Lower leg skin (tissue), 4 donors: ENCODE measurements around the gene OR2F1. TPM values are rescaled to one million over a fixed set of nuclear protein-coding genes. Genes with fewer than 3 reads are reported as not detected.

Source experiments
- DNase-seq, 2 donors: peaks; one replicate each; pipeline ENCODE4 v3.0.0-alpha.2; 2019; ENCODE audit warnings: low spot score in 2 of 2
- H3K4me3 ChIP-seq: fragments of 200-600 bp; sonication (generic); 2 replicates; pipeline ENCODE4 v1.5.1; 2017; ENCODE audit warnings: mild to moderate bottlenecking, low read depth; ENCODE audit not compliant: poor library complexity, severe bottlenecking
- CTCF ChIP-seq, 3 donors: fragments of 450-650 bp; IDR thresholded peaks; one replicate each; pipeline ENCODE4 v1.5.1; 2016; ENCODE audit warnings: antibody characterized with exemption in 3 of 3, mild to moderate bottlenecking in 3 of 3, moderate library complexity in 2 of 3
- POLR2A ChIP-seq, 2 donors: fragments of 450-650 bp; IDR thresholded peaks; one replicate each; pipeline ENCODE4 v1.6.1; 2016 to 2017; ENCODE audit warnings: antibody characterized with exemption in 2 of 2, mild to moderate bottlenecking in 1 of 2, moderate library complexity in 1 of 2
- WGBS, 2 donors: methylation state at CpG; one replicate each; pipeline ENCODE4 v1.1.5; 2018; 5-methylcytosine and 5-hydroxymethylcytosine counted together
- intact Hi-C: fragments of 100-400 bp; cut with DNase I; formaldehyde crosslinking; loops from one replicate; pipeline ENCODE4 v1.15.0; 2023; ENCODE audit warnings: low total_unique reads
- total RNA-seq, 4 donors: library from RNA; depleted of rRNA; stranded (reverse); fragments of >200 nt; gene quantifications; one replicate each; pipeline ENCODE4 v1.1.0, GENCODE V29; 2016

Gene OR2F1
- total RNA-seq, 4 donors from 2014 or later = not detected

DNA sequence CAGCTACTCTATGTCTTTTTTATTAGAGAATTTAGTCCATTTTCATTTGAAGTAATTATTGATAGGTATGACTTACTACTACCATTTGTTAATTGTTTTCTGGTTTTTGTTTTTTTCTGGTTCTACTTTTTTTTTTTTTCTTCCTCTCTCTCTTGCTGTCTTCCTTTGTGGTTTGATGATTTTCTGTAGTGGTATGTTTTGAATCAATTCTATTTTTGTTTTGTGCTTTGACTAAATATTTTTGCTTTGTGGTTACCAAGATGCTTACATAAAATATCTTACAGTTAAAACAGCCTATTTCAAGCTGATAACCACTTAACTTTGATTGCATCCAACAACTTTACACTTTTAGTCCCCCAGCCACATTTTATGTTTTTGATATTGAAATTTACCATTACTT lies 22.9 kb upstream of the OR2F1 start:
- TF ChIP-seq POLR2A (IDR thresholded peaks at IDR 0.05) = no peak
- TF ChIP-seq CTCF (IDR thresholded peaks at IDR 0.05) = no peak
- intact Hi-C loops = no loop called here
- no peak for DNase-seq
- no peak overlapping the region for H3K4me3 ChIP-seq

DNA sequence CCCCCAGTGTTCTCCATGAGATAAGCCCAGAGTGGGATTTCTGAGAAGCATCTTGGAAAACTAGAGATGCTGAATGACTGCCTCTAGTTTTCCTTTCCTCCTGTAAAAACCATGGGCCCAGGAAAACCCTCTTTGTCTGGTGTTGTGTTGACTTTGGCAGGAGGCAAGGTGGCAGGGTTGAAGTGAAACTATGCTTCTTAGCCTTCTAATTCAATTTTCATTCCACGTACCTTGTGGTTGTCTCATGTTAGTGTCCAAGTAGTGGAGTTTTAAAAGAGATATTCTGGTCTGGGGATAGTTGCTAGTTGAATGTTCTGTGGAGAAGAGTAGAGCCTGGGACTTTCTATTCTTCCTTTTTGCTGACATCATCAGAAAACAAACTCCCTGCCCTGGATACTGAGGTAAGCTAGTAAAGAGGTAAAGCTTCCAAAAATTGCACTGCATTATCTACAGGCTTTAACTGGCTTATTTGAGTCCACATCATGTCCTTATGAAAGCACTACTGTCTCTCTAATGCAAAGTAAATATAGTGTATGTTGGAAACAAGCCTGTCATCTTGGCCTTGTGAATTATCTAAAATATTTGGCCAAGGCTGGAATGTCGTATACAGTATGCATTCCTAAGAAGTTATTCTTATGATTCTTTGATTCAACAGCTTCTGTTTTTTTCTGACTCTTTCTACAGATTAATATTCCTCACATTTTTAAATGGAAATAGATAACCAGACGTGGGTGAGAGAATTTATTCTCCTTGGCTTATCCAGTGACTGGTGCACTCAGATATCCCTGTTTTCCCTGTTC lies 19.9 kb upstream of the OR2F1 start, which contains the start of gene OR2F2:
OR2F2 (plus strand) TSS at position 708 of the 800 bp plus-strand sequence; CDS start at position 708, 0 bp downstream.
- WGBS, 2 donors = 61 to 71% methylated on average over 3 of the region's 3 CpGs
- no peak for TF ChIP-seq CTCF (IDR thresholded peaks at IDR 0.05)
- TF ChIP-seq POLR2A (IDR thresholded peaks at IDR 0.05) = no peak
- intact Hi-C loops = no loop called here
- DNase-seq = no peak
- H3K4me3 ChIP-seq = no peak within 1 kb of the TSS

DNA sequence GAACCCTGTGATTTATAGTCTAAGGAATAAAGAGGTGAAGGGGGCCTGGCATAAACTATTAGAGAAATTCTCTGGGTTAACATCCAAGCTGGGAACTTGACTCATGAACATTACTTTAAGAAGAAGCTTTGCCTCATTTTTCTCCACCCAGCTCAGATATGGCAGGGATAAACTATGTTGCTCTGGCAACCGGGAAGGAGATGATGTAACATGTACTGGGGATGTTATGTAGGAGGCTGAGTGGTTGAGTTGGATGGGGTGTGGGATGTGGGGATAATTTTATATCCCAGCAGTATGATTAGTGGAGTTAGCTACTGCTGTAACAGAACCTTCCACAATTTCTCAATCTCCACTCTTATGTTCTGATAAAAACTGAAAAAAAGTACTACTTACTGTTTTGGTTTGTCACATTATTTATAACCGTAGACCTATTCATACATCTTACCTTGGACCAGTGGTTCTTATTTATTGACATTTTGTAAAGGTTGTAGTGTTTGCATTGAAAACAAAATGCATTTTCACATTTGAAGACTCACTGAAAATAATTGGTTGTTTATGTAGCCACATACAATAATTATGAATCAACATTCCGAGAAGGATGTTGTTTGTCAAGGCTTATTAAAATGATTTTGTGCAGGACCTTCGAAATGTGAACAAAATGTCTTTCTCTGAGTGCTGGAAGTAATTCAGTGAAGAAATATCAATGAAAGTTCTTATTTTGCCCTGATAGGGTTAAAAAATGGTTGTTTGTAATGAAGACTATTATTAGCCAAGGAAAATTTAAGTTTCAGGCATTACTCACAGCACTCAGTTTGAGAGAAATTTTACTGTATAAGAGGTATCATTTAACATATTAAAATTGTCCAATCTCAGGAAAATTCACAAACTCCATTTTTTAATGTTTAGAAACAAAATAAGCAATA lies 18.3 kb upstream of the OR2F1 start:
- TF ChIP-seq POLR2A (IDR thresholded peaks at IDR 0.05) (no peak), CTCF (IDR thresholded peaks at IDR 0.05) (no peak)
- no peak overlapping the region for H3K4me3 ChIP-seq
- intact Hi-C loops = no loop called here
- no peak for DNase-seq
- WGBS, 2 donors = 70 to 75% methylated on average over 4 of the region's 4 CpGs

- 77% methylated on average over 5 of the region's 5 CpGs for WGBS, 2 donors
- no peak for DNase-seq
- intact Hi-C loops = no loop called here
These were observed 16.0 kb upstream of the OR2F1 start for GRCh38 chr7:143938379-143939243.

More at GRCh38 chr7:143938379-143939243, 16.0 kb upstream of the OR2F1 start:
- no peak overlapping the region for H3K4me3 ChIP-seq
- TF ChIP-seq POLR2A (IDR thresholded peaks at IDR 0.05) (no peak), CTCF (IDR thresholded peaks at IDR 0.05) (no peak)
